ENCODE results near the gene SH3TC1.

DNA sequence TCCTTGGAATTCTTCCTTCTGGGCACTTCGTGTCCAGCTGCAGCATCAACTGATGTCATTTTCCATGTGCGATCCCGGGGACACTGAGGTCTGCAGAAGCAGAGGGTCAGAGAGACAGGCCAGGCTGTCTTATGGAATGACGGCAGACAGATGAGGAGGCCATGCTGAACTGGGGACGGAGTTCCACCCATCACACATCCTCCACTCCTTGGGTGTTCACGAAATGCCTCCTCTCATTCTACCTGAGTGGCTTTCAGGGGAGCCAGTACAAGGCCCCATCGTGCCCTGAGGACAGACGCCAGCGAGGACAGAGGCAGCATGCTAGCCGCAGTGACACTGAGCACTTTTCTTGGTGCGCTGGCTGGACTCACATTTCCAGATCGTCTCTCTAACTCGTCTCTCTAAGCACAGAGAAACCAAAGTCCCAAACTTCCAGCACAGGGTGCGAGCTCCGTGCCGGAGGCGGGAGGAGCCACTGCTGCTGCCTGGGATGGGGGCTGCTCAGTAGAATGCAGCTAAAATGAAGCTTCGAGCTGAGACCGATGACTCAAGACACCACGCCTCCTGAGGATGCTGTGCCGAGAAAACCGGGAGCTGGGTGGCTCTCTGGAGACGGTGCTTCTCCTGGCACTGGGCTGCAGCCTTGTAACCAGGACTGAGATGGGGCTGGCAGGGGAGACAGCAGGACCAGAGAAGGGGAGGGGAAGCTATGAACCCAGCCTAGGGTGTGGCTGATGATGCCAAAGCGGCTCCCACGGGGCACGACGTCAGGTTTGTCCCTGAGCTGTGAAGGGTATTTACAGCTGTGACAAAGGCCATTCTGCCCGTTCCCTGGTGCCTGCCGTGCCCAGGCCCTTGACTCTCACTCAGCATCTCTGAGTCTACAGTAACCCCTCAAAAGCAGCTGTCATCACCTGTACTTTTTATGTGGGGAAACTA is 48.7 kb upstream of the SH3TC1 start:
- TF ChIP-seq EZH2 (IDR thresholded peaks at IDR 0.05; ENCODE audit: borderline replicate concordance, low read length) = no peak
- TF ChIP-seq, protein P1, sequence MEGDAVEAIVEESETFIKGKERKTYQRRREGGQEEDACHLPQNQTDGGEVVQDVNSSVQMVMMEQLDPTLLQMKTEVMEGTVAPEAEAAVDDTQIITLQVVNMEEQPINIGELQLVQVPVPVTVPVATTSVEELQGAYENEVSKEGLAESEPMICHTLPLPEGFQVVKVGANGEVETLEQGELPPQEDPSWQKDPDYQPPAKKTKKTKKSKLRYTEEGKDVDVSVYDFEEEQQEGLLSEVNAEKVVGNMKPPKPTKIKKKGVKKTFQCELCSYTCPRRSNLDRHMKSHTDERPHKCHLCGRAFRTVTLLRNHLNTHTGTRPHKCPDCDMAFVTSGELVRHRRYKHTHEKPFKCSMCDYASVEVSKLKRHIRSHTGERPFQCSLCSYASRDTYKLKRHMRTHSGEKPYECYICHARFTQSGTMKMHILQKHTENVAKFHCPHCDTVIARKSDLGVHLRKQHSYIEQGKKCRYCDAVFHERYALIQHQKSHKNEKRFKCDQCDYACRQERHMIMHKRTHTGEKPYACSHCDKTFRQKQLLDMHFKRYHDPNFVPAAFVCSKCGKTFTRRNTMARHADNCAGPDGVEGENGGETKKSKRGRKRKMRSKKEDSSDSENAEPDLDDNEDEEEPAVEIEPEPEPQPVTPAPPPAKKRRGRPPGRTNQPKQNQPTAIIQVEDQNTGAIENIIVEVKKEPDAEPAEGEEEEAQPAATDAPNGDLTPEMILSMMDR (IDR thresholded peaks at IDR 0.05; ENCODE audit: low read length) = no peak
